ENCODE data around the gene ABLIM3.

DNA sequence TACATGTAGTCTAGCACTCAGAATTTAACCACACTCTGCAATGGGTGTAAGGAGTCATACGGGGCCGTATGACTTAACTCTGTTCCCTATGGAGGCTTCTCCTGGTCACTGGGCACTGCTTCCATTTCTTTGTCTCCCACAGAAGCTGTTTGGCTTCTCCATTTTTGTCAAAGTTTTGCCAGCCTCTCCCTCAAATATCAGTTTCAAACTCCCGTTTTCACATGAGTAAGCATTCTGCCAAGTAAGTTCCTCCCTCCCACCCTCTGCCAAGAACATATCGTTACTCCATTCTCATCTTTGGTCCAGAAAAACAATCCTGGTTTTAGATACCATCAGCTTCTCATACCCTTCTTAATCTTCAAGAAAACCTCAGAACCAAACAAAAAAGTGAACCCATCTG is 136.5 kb downstream of the ABLIM3 start:
- TF ChIP-seq, protein P1, sequence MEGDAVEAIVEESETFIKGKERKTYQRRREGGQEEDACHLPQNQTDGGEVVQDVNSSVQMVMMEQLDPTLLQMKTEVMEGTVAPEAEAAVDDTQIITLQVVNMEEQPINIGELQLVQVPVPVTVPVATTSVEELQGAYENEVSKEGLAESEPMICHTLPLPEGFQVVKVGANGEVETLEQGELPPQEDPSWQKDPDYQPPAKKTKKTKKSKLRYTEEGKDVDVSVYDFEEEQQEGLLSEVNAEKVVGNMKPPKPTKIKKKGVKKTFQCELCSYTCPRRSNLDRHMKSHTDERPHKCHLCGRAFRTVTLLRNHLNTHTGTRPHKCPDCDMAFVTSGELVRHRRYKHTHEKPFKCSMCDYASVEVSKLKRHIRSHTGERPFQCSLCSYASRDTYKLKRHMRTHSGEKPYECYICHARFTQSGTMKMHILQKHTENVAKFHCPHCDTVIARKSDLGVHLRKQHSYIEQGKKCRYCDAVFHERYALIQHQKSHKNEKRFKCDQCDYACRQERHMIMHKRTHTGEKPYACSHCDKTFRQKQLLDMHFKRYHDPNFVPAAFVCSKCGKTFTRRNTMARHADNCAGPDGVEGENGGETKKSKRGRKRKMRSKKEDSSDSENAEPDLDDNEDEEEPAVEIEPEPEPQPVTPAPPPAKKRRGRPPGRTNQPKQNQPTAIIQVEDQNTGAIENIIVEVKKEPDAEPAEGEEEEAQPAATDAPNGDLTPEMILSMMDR (IDR thresholded peaks at IDR 0.05) = no peak
- TF ChIP-seq POLR2A (IDR thresholded peaks at IDR 0.05) (no peak), POLR2AphosphoS5 (IDR thresholded peaks at IDR 0.05) (no peak)

Measured in breast epithelium (tissue), 3 donors.